IMR-90 (cell line): ENCODE measurements around the gene MAP3K5. TPM values are rescaled to one million over a fixed set of nuclear protein-coding genes. Genes with fewer than 3 reads are reported as not detected.

ENCODE experiments used
- ATAC-seq: fragments of 200-7000 bp; cut with Tn5 transposase; 2 replicates; pipeline ENCODE4 v1.9.1; 2020; ENCODE audit warnings: low read depth, mild to moderate bottlenecking, moderate library complexity
- BruUV-seq: library from RNA; stranded (reverse); fragments of 400-500 nt; replicated peaks from 2 replicates; lab custom pipeline; 2021; lab: Mats Ljungman, UMichigan
- CTCF ChIA-PET: fragments of 300-600 bp; formaldehyde crosslinking; extraction: SDS; loops from one replicate; lab custom pipeline; 2021; ENCODE audit warnings: antibody characterized with exemption; lab: Yijun Ruan, JAX
- POLR2A ChIA-PET: fragments of 300-600 bp; sonication (Branson Sonifier 250); formaldehyde crosslinking; loops from one replicate; lab custom pipeline; 2022; ENCODE audit warnings: antibody characterized with exemption; ENCODE audit not compliant: unreplicated experiment; lab: Charles Lee
- DNase-seq: peaks from one replicate; pipeline ENCODE4 v3.0.0; 2013
- H2AFZ ChIP-seq: replicated peaks from 2 replicates; pipeline ENCODE3; 2013; ENCODE audit warnings: low read length, mild to moderate bottlenecking; ENCODE audit not compliant: poor library complexity
- H2AK5ac ChIP-seq: 2 replicates; pipeline ENCODE4 v1.6.1; 2013; ENCODE audit warnings: low read depth, low read length, inconsistent platforms
- H2AK9ac ChIP-seq: replicated peaks from 2 replicates; pipeline ENCODE3; 2013; ENCODE audit warnings: mild to moderate bottlenecking, low read depth, low read length, moderate library complexity; ENCODE audit not compliant: poor library complexity
- H2BK120ac ChIP-seq: 2 replicates; pipeline ENCODE4 v1.6.1; 2013; ENCODE audit warnings: low read depth, low read length, inconsistent platforms
- H2BK15ac ChIP-seq: 3 replicates; pipeline ENCODE4 v1.6.1; 2013; ENCODE audit warnings: low read depth, low read length, inconsistent platforms
- H2BK20ac ChIP-seq: 2 replicates; pipeline ENCODE4 v1.6.1; 2013; ENCODE audit warnings: low read depth, mild to moderate bottlenecking, inconsistent platforms, low read length, moderate library complexity
- H2BK5ac ChIP-seq: 2 replicates; pipeline ENCODE4 v1.6.1; 2013; ENCODE audit warnings: mild to moderate bottlenecking, low read depth, low read length, inconsistent platforms; ENCODE audit not compliant: poor library complexity, severe bottlenecking
- H3K14ac ChIP-seq: replicated peaks from 2 replicates; pipeline ENCODE4 v1.6.1; 2013; ENCODE audit warnings: low read depth, low read length, inconsistent platforms
- H3K18ac ChIP-seq: 2 replicates; pipeline ENCODE4 v1.6.1; 2013; ENCODE audit warnings: low read depth, low read length, control low read depth
- H3K23ac ChIP-seq: 2 replicates; pipeline ENCODE4 v1.6.1; 2013; ENCODE audit warnings: low read depth, low read length, inconsistent platforms
- H3K27ac ChIP-seq: 2 replicates; pipeline ENCODE4 v1.5.1; 2013; ENCODE audit warnings: mild to moderate bottlenecking, control low read depth, low read length; ENCODE audit not compliant: insufficient read depth
- H3K27me3 ChIP-seq: 2 replicates; pipeline ENCODE4 v1.6.1; 2013; ENCODE audit warnings: low read length; ENCODE audit not compliant: control insufficient read depth, insufficient read depth
- H3K36me3 ChIP-seq: 2 replicates; pipeline ENCODE4 v1.6.1; 2013; ENCODE audit warnings: low read length, mixed read lengths; ENCODE audit not compliant: control insufficient read depth, insufficient read depth
- H3K4ac ChIP-seq: 2 replicates; pipeline ENCODE4 v1.6.1; 2013; ENCODE audit warnings: low read depth, low read length, inconsistent platforms
- H3K4me1 ChIP-seq: 2 replicates; pipeline ENCODE4 v1.6.1; 2013; ENCODE audit warnings: low read length, mixed read lengths; ENCODE audit not compliant: control insufficient read depth, insufficient read depth
- H3K4me2 ChIP-seq: 2 replicates; pipeline ENCODE4 v1.6.1; 2013; ENCODE audit warnings: low read depth, mild to moderate bottlenecking, control low read depth, low read length, moderate library complexity
- H3K4me3 ChIP-seq: 2 replicates; pipeline ENCODE4 v1.5.1; 2013; ENCODE audit warnings: low read depth, mild to moderate bottlenecking, control low read depth, low read length, moderate library complexity; ENCODE audit not compliant: insufficient read depth
- H3K56ac ChIP-seq: 2 replicates; pipeline ENCODE4 v1.6.1; 2013; ENCODE audit warnings: low read length, inconsistent platforms; ENCODE audit not compliant: insufficient read depth; ENCODE audit errors: extremely low read depth
- H3K79me1 ChIP-seq, 2 experiments: 2 replicates each; pipeline ENCODE4 v1.6.1; 2013; ENCODE audit warnings: low read length in 2 of 2, inconsistent platforms in 1 of 2, low read depth in 1 of 2
- H3K9ac ChIP-seq: 2 replicates; pipeline ENCODE4 v1.6.1; 2013; ENCODE audit warnings: low read depth, low read length, control low read depth
- H3K9me1 ChIP-seq: 2 replicates; pipeline ENCODE4 v1.6.1; 2013; ENCODE audit warnings: low read length, inconsistent platforms; ENCODE audit not compliant: insufficient read depth
- H3K9me3 ChIP-seq: 2 replicates; pipeline ENCODE4 v1.6.1; 2013; ENCODE audit warnings: low read length; ENCODE audit not compliant: control insufficient read depth, insufficient read depth
- H4K20me1 ChIP-seq: 2 replicates; pipeline ENCODE4 v1.6.1; 2013; ENCODE audit warnings: low read length, inconsistent platforms; ENCODE audit not compliant: insufficient read depth
- H4K5ac ChIP-seq: 2 replicates; pipeline ENCODE4 v1.6.1; 2013; ENCODE audit warnings: mild to moderate bottlenecking, low read depth, low read length, control low read depth
- H4K8ac ChIP-seq, 2 experiments: 2 replicates each; pipeline ENCODE4 v1.6.1; 2013; ENCODE audit warnings: low read depth in 2 of 2, low read length in 2 of 2, control low read depth in 1 of 2, inconsistent platforms in 1 of 2
- H4K91ac ChIP-seq: 2 replicates; pipeline ENCODE4 v1.6.1; 2013; ENCODE audit warnings: low read depth, low read length, inconsistent platforms; ENCODE audit not compliant: insufficient read depth
- CEBPB ChIP-seq: IDR thresholded peaks from 2 replicates; pipeline ENCODE4 v1.6.1; 2012; ENCODE audit warnings: low read depth, low read length, improper control_type of control experiment
- MAFK ChIP-seq: IDR thresholded peaks from 2 replicates; pipeline ENCODE4 v1.6.1; 2012; ENCODE audit warnings: low read depth, low read length, improper control_type of control experiment
- MAZ ChIP-seq: IDR thresholded peaks from 2 replicates; pipeline ENCODE4 v1.6.1; 2012; ENCODE audit warnings: low read depth, mild to moderate bottlenecking, low read length, improper control_type of control experiment, moderate library complexity, borderline replicate concordance
- RCOR1 ChIP-seq: IDR thresholded peaks from 2 replicates; pipeline ENCODE4 v1.6.1; 2012; ENCODE audit warnings: mild to moderate bottlenecking, low read length, improper control_type of control experiment; ENCODE audit not compliant: insufficient replicate concordance
- WGBS, 2 experiments: methylation state at CpG; one replicate each; pipeline versions ENCODE4 v1.1.5 to v1.1.7; 2013; ENCODE audit warnings: missing lambda C conversion rate in 2 of 2; ENCODE audit not compliant: insufficient read length in 1 of 2; ENCODE audit errors: extremely low coverage in 2 of 2; 5-methylcytosine and 5-hydroxymethylcytosine counted together
- dilution Hi-C: fragments of 300-500 bp; cut with HindIII; formaldehyde crosslinking; loops from one replicate; pipeline ENCODE4 v1.14.3; 2018; ENCODE audit warnings: low sequenced_read_pairs; ENCODE audit not compliant: unreplicated experiment
- in situ Hi-C: fragments of 300-500 bp; cut with MboI; formaldehyde crosslinking; loops from 3 replicates; pipeline ENCODE4 v1.14.3; 2019; ENCODE audit warnings: low sequenced_read_pairs, inconsistent platforms, mixed read lengths
- intact Hi-C: fragments of 100-400 bp; cut with micrococcal nuclease; formaldehyde crosslinking; loops from 2 replicates; pipeline ENCODE4 v1.10.0; 2022
- polyA plus RNA-seq, 3 experiments: library from polyadenylated mRNA; depleted of rRNA; stranded (reverse); fragments of >200 nt; gene quantifications; 2 replicates each; pipeline ENCODE4 v1.2.3, GENCODE V29; 2012; ENCODE audit warnings: low replicate concordance in 1 of 3
- total RNA-seq: library from RNA; depleted of rRNA; stranded (reverse); fragments of >200 nt; gene quantifications from 2 replicates; pipeline ENCODE4 v1.2.3, GENCODE V29; 2012

Gene MAP3K5
- total and polyA plus RNA-seq, 2 of the 4 experiments (the other 2 are of a cell fraction), result 5.4 to 17.6 TPM

DNA sequence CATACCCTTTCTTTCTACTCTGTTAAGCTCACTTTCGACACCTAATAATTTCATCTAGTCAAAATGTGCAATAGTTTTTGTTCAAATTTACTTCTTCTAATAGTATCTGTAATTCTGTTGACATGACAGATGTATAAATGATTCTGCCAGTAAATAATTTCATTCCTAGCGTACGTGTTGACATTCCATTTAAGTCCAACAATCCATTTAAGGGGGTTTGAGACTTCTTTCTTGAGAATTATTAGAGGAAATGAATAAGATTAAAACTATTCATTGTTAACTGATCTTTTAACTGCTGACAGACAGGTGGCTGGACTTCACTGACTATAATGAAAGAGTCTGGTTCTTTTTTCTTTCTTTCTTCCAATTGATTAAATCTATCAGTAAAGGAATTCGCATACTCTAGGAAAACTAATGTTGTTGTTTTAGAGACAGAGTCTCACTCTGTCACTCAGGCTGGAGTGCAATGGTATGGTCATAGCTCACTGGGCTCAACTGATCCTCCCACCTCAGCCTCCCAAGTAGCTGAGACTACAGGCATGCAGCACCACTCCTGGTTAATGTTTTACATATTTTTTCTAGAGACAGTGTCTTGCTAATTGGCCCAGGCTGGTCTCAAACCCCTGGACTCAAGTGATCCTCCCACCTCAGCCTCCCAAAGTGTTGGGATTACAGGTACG is 55.9 kb downstream of the MAP3K5 start (continued):
- TF ChIP-seq RCOR1, result no peak

DNA sequence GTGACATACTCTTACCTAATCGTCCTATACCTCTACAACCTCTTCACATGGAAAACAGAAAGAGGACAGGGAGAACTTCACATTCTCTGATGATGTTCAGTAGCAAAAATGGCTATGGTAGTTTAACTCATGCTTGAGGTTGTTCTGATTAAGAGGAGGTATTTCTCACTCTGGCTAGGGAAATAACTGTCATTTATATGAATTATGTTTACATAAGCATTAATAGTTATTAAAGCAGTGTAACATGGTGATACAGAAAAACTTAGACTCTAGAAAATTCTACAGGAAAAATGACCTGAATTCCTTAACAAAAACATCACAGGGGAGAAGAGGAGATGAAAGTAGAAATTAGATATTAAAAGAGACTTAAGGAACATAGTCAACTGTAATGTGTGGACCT is 57.3 kb downstream of the MAP3K5 start:
- TF ChIP-seq MAZ, result no peak
- no peak for TF ChIP-seq CEBPB
- TF ChIP-seq MAFK, result 0 out of 2 replicates have a peak, but pooled peaks have one; percentile 8
- H3K36me3 ChIP-seq, result no peaks in the 10 kb centered on the region
- no peak overlapping the region for H3K4me3 ChIP-seq
- H2AK5ac ChIP-seq, result no peak overlapping the region
- H3K9me3 ChIP-seq, result no peaks in the 10 kb centered on the region
- H3K56ac ChIP-seq, result no peak overlapping the region
- H2AK9ac ChIP-seq, result no peak overlapping the region
- no peak overlapping the region for H2BK20ac ChIP-seq
- no peak overlapping the region for H2BK5ac ChIP-seq
- no peak overlapping the region for H2BK120ac ChIP-seq
- no TSS peak for BruUV-seq
- peaks cover 22% of the 10 kb centered on the region for H3K9me1 ChIP-seq
- H3K18ac ChIP-seq, result no peak overlapping the region
- no peak overlapping the region for H4K8ac ChIP-seq
- no peak overlapping the region for H2BK15ac ChIP-seq
- no peak overlapping the region for H4K91ac ChIP-seq
- intact Hi-C loops (no loop called here), dilution Hi-C loops (no loop called here), in situ Hi-C loops (no loop called here)
- H4K20me1 ChIP-seq, result peaks cover 28% of the 10 kb centered on the region; the same call in 1 of the 2 replicates
- H3K23ac ChIP-seq, result no peak overlapping the region
- peaks cover 54 to 81% of the 10 kb centered on the region in 2 experiments for H3K79me1 ChIP-seq
- no peak overlapping the region for H3K4me2 ChIP-seq
- no peak overlapping the region for H4K5ac ChIP-seq
- no peaks in the 10 kb centered on the region for H3K27me3 ChIP-seq
- no peak overlapping the region for H2AFZ ChIP-seq
- H3K14ac ChIP-seq, result no peak overlapping the region
- ATAC-seq, result no peak
- H3K4ac ChIP-seq, result no peak overlapping the region
- WGBS, 2 experiments, result no CpG with 5 or more reads among the region's 1 CpG
- ChIA-PET CTCF (no interaction called here), POLR2A (no interaction called here)
- DNase-seq, result no peak
- no peak overlapping the region for H3K27ac ChIP-seq
- H3K9ac ChIP-seq, result no peak overlapping the region
- peaks cover 26% of the 10 kb centered on the region for H3K4me1 ChIP-seq
